ENCODE measurements around the gene PET117.

PET117 gene

GRCh38 chr20:18180815-18181214 lies 43.2 kb downstream of the PET117 start:
- peaks cover 5% of the 10 kb centered on the region; the same call in 1 of the 2 replicates for H3K9me3 ChIP-seq (ENCODE audit: control insufficient read depth, insufficient read depth, low read length)
- peaks cover 70% of the 10 kb centered on the region for H3K36me3 ChIP-seq (ENCODE audit: control insufficient read depth, low read length)
- no peaks in the 10 kb centered on the region for H3K4me1 ChIP-seq (ENCODE audit: control insufficient read depth, low read length)
- H3K27me3 ChIP-seq (ENCODE audit: control insufficient read depth, low read length): no peaks in the 10 kb centered on the region
- no peak overlapping the region for H3K4me2 ChIP-seq (ENCODE audit: low read length)
- H3K27ac ChIP-seq (ENCODE audit: low read depth, low read length): no peak overlapping the region
- H3F3A ChIP-seq (ENCODE audit: control insufficient read depth, insufficient read depth): no peaks in the 10 kb centered on the region
- no peaks in the 10 kb centered on the region for H4K20me1 ChIP-seq (ENCODE audit: control insufficient read depth, insufficient read depth, low read depth, low read length)
- peaks cover 29% of the 10 kb centered on the region for H3K79me2 ChIP-seq (ENCODE audit: control insufficient read depth, low read length)
- TF ChIP-seq EZH2phosphoT487 (IDR thresholded peaks at IDR 0.05; ENCODE audit: borderline replicate concordance, low read length) (no peak), CTCF (IDR thresholded peaks at IDR 0.05; ENCODE audit: low read depth, low read length, poor library complexity, severe bottlenecking) (no peak)
- no peak overlapping the region for H3K4me3 ChIP-seq (ENCODE audit: low read length)
- H3K9me2 ChIP-seq (replicated peaks; ENCODE audit: control insufficient read depth, low read length): no peaks in the 10 kb centered on the region

- no peak for TF ChIP-seq CTCF (IDR thresholded peaks at IDR 0.05; ENCODE audit: low read depth, low read length, poor library complexity, severe bottlenecking)
- no peak for TF ChIP-seq EZH2phosphoT487 (IDR thresholded peaks at IDR 0.05; ENCODE audit: borderline replicate concordance, low read length)
- no peaks in the 10 kb centered on the region for H3K9me2 ChIP-seq (replicated peaks; ENCODE audit: control insufficient read depth, low read length)
- no peaks in the 10 kb centered on the region for H3K79me2 ChIP-seq (ENCODE audit: control insufficient read depth, low read length)
- H3F3A ChIP-seq (ENCODE audit: control insufficient read depth, insufficient read depth): no peaks in the 10 kb centered on the region
- H3K27me3 ChIP-seq (ENCODE audit: control insufficient read depth, low read length): no peaks in the 10 kb centered on the region
- H3K4me3 ChIP-seq (ENCODE audit: low read length): no peak overlapping the region
- peaks cover 65% of the 10 kb centered on the region for H3K36me3 ChIP-seq (ENCODE audit: control insufficient read depth, low read length)
- H3K4me2 ChIP-seq (ENCODE audit: low read length): no peak overlapping the region
- no peaks in the 10 kb centered on the region for H3K4me1 ChIP-seq (ENCODE audit: control insufficient read depth, low read length)
- H4K20me1 ChIP-seq (ENCODE audit: control insufficient read depth, insufficient read depth, low read depth, low read length): no peaks in the 10 kb centered on the region
- H3K27ac ChIP-seq (ENCODE audit: low read depth, low read length): no peak overlapping the region
- no peaks in the 10 kb centered on the region for H3K9me3 ChIP-seq (ENCODE audit: control insufficient read depth, insufficient read depth, low read length)
These were observed 49.4 kb downstream of the PET117 start for GRCh38 chr20:18187020-18187419.

GRCh38 chr20:18188434-18188833 lies 50.8 kb downstream of the PET117 start:
- TF ChIP-seq EZH2phosphoT487 (IDR thresholded peaks at IDR 0.05; ENCODE audit: borderline replicate concordance, low read length) (no peak), CTCF (IDR thresholded peaks at IDR 0.05; ENCODE audit: low read depth, low read length, poor library complexity, severe bottlenecking) (no peak)
- H3K9me2 ChIP-seq (replicated peaks; ENCODE audit: control insufficient read depth, low read length): no peaks in the 10 kb centered on the region
- H3K79me2 ChIP-seq (ENCODE audit: control insufficient read depth, low read length): no peaks in the 10 kb centered on the region
- H3K4me1 ChIP-seq (ENCODE audit: control insufficient read depth, low read length): no peaks in the 10 kb centered on the region
- no peak overlapping the region for H3K4me3 ChIP-seq (ENCODE audit: low read length)
- no peak overlapping the region for H3K4me2 ChIP-seq (ENCODE audit: low read length)
- H3K9me3 ChIP-seq (ENCODE audit: control insufficient read depth, insufficient read depth, low read length): no peaks in the 10 kb centered on the region
- no peaks in the 10 kb centered on the region for H3K27me3 ChIP-seq (ENCODE audit: control insufficient read depth, low read length)
- peaks cover 55% of the 10 kb centered on the region for H3K36me3 ChIP-seq (ENCODE audit: control insufficient read depth, low read length)
- no peaks in the 10 kb centered on the region for H3F3A ChIP-seq (ENCODE audit: control insufficient read depth, insufficient read depth)
- H3K27ac ChIP-seq (ENCODE audit: low read depth, low read length): no peak overlapping the region
- no peaks in the 10 kb centered on the region for H4K20me1 ChIP-seq (ENCODE audit: control insufficient read depth, insufficient read depth, low read depth, low read length)
